ENCODE data around the gene SLX4IP. TPM values are rescaled to one million over a fixed set of nuclear protein-coding genes. Genes with fewer than 3 reads are reported as not detected.

The SLX4IP gene
- total RNA-seq, 1 experiment from 2014 or later, result 11.1 TPM

- Histone ChIP-seq H3K9ac (ENCODE audit: low read length) (no peak overlapping the region), H4K20me1 (ENCODE audit: insufficient read depth) (no peaks in the 10 kb centered on the region), H3K4me1 (ENCODE audit: control insufficient read depth in 1 of 2, insufficient read depth in 2 of 2, low read length in 2 of 2) (no peaks in the 10 kb centered on the region), H3K4me2 (ENCODE audit: low read length) (no peak overlapping the region), H3K9me2 (ENCODE audit: insufficient read depth) (no peaks in the 10 kb centered on the region), H3K4me3 (replicated peaks in 1 of 2; ENCODE audit: low read depth in 1 of 2, low read length in 2 of 2) (no peak overlapping the region), H3K27ac (ENCODE audit: low read depth, low read length) (no peak overlapping the region), H3K27me3 (ENCODE audit: insufficient read depth, low read length) (no peaks in the 10 kb centered on the region), H3K9me3 (ENCODE audit: control insufficient read depth in 1 of 2, insufficient read depth in 1 of 2, low read depth in 1 of 2, low read length in 2 of 2) (no peaks in the 10 kb centered on the region), H2AFZ (ENCODE audit: low read depth, low read length, poor library complexity, severe bottlenecking) (no peak overlapping the region), H3K79me2 (ENCODE audit: insufficient read depth, low read length) (no peaks in the 10 kb centered on the region), H3K36me3 (ENCODE audit: control insufficient read depth in 1 of 2, insufficient read depth in 2 of 2, low read length in 2 of 2) (peaks cover 5 to 12% of the 10 kb centered on the region in 2 experiments; a peak in 3 of 4 replicates)
- ATAC-seq (no peak), DNase-seq (ENCODE audit: low read depth, low spot score) (no peak)
- intact Hi-C loops (cut with micrococcal nuclease), result no loop called here
- ChIA-PET POLR2A (no interaction called here), CTCF (no interaction called here), RAD21 (ENCODE audit: low non-redundant PET in 1 of 2, low total read pairs in 2 of 2, uncharacterized antibody in 2 of 2, unreplicated experiment in 2 of 2) (no interaction called here)
- TF ChIP-seq ZFX (IDR thresholded peaks at IDR 0.05) (no peak), SIN3A (IDR thresholded peaks at IDR 0.05; ENCODE audit: low read depth) (no peak), FOSL1 (IDR thresholded peaks at IDR 0.05; ENCODE audit: low read depth) (no peak), SRF (IDR thresholded peaks at IDR 0.05; ENCODE audit: low read depth) (no peak), POLR2AphosphoS5 (IDR thresholded peaks at IDR 0.05; ENCODE audit: low read depth, low read length) (no peak), REST (IDR thresholded peaks at IDR 0.05; ENCODE audit: low read depth) (no peak)
- BruUV-seq (replicated peaks), result no TSS peak
These were observed 199.7 kb downstream of the SLX4IP start for GRCh38 chr20:10634683-10635411.

Data from HCT116 (cell line).